Hippocampal formation (tissue), 2 donors: Measurements from ENCODE around the gene MPPED1.

Experiments used
- DNase-seq, 2 donors: peaks; one replicate each; lab custom pipeline; 2025; lab: John Stamatoyannopoulos, UW

MPPED1 gene, protein sequence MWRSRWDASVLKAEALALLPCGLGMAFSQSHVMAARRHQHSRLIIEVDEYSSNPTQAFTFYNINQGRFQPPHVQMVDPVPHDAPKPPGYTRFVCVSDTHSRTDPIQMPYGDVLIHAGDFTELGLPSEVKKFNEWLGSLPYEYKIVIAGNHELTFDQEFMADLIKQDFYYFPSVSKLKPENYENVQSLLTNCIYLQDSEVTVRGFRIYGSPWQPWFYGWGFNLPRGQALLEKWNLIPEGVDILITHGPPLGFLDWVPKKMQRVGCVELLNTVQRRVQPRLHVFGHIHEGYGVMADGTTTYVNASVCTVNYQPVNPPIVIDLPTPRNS

DNA sequence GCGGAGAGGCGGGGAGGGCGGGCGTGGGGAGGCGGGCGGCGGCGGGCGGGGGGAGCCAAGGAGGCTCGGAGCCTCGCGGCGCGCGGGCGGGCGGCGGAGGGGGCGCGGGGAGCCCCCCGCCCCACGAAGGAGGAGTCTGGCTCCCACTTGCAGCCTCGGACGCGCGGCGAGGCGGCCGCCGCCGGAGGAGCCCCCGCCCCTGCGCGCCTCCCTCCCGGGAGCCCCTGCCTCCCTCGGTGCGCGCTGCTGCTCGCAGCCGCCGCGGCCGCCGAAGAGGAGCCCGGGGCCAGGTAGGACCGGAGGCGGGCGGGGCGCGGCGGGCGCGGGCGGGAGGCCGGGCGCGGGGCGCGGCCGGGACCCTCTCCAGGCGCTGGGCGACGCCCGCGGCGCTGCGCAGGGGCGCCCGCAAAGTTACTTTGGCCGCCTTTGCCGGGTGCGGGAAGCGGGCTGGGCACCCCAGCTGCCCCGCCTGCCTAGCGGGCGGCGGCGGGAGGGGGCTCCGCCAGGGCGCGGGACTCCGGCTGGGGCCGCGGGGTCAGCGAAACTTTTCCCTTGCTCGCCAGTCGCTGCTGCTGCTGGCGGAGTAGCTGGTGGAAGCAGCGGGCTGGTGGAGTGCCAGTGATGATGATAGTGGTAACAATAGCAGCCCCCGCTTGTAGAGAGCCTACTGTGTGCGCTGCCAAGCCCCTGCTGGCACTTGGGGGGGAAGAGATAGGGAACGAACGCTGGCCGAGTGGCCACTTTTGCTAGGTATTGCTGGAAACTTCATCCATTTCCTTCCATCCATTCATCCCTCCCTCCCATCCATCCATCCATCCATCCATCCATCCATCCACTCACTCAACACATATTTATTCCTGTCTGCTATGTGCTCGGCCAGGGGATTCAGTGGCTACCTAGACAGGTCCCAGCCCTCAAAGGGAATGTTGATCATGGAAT lies at the start of gene MPPED1:
Gene MPPED1, plus strand, starts transcription at position 146 of the 939 bp plus-strand sequence. CDS start 12,972 bp downstream, outside the sequence.
- no peak for DNase-seq

DNA sequence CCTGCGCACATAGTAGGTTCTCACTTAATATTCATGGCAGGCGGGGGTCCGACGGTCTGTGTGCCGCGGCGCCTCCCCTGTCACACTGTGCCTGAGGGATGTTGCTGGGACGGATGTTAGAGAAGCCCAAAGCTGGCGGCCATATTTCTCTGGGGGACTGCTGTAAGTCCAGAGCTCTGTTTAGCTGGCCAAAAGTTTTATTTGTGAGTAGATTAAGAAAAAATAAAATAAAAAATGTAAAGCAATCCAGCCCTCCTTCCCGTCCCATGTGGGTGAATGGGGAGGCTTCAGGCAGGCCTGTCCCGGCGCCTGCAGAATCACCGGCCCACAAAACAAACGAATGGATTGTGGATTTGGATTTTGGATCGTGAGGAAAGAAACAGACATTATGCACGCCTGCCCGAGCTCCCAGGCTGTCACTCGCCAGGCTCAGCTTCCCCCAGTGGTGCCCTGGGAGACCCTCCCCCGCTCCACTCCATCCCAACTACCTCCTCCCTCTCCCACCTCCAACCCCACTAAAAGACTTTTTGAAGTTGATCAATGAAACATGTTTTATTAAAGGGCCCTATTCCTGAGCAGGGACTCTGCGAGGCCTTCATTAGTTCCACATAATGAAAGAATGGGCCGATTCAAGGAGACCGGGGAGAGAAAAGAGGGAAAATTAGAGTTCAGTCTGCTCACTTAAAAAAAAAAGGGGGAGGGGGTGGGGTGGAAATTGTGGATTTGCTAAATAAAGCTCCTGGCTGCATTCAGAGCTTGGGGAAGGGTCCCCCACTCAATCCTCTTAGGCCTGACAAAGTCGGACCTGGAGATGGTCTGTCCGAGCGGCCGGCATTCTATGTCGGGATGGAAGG lies 48.3 kb upstream of the MPPED1 start:
- no peak for DNase-seq

DNA sequence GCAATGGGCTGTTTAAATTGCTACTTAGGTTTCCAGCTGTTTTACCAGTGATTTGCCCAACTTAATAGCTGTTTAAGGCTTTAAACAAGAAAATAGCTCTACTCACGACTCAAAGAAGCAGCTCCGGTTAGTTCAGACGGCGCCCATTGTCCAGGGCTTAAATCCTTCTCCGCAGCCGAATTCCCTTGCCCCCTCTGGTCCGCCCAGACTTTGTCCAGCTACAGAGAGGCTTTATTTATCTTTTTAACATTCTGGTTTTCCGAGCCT lies 47.7 kb upstream of the MPPED1 start:
- no peak for DNase-seq

DNA sequence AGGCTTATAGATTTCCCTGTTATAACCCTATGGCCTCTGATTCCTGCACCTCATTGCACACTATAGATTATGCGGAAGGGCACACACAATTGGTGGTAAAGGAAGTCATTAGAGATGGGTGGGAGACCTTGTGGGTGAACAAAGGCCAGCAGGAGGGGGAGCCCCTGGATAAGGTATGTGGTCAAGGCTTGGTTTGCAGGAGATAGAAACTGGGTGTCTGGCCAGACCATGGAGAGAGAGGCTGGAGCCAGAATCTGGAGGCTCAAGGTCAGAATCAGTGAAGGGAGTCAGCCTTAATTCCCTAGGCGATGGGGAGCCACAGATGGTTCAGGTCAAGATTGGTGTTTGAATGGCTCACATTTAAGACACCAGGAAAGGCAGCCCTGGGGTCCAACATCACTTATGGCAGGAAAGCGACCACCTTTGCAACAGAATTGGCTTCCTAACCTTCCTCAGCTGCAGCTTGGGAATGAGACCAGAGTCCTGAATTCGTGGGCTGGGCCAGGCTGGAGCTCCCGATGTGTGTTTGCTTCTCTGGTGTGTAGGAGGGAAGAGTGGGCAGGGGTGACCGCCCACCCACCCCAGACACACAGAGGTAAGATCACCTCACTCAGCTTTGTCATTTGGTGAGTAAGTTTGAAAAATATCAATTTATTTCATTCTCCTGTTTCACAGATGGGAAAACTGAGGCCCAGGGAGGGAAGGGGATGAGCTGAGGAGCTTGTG lies 45.9 kb upstream of the MPPED1 start:
- no peak for DNase-seq

DNA sequence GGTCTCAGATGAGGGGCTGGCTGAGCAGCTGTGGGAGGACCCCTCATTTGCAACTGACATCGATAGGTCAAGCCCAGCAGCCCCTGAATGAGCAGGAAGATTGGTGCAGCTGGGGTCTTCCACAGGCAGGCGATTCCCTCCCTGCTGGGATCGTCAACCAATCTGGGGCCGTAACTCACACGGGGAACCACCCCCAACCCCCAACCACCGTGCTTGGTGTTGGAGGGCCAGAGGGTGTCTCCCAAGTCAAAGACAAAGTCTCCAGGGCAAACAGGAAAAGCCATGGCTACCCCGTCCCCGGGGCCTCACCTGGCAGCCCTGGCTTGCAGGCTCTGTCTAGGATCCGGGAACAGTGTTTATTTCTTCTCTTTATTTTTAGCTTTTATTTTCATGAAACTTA lies 41.8 kb upstream of the MPPED1 start:
- DNase-seq = no peak

DNA sequence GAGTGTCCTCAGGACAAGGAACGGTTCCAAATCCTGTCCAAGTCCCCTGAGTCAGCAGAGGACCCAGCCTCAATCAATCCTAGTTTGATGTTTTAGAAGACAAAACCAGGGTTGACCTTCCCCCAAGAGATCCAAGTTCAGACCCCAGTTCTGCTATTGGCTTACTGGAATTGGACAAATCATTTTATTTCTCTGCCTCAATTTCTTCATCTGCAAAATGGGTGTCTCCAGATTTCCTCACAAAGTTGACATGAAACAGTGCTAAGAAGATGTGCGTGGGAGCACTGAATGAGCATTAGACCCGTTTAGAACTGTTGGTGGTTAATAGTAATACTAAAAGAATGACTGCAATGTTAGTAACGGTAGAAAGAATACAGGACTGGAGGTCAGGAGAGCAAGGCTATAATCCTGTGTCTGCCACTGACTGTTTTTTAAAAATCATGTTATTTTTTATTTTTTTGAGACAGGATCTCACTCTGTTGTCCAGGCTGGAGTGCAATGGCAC lies 35.8 kb upstream of the MPPED1 start:
- DNase-seq = no peak

DNA sequence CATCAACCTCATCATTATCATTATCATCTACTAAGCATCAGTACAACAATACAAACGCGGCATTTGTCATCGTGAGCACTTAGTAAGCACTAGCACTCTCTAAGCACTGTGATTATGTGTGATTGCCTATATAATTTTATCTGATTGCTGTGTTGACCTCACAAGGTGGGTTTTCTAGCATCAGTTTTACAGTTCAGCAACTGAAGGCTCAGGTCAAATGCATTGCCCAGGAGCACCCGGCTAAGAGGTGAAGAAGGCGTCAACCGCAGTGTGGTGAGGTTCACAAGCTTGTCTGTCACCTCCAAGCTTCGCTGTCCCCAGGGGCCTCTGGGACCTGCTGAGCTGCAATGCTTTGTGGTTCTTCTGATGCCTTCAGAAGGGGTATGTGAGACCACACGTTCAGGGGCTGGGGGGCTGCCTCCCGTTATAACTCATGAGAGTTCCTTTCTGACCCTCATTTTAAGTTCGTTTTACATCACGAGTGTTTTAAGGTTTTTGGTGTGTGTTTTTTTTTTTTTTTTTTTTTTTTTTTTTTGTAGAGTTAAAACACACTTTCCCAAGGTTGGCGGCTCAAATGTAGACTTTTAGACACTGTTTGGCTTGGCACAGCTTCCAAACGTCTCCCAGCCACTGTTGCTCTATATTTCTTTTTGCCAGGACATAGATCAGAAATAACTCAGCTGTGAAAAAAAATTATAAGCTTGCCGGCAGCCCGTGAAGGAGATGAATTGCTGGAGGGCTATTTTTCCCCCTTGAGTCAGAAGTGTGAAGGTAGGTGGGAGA lies 34.9 kb upstream of the MPPED1 start:
- DNase-seq = no peak

DNA sequence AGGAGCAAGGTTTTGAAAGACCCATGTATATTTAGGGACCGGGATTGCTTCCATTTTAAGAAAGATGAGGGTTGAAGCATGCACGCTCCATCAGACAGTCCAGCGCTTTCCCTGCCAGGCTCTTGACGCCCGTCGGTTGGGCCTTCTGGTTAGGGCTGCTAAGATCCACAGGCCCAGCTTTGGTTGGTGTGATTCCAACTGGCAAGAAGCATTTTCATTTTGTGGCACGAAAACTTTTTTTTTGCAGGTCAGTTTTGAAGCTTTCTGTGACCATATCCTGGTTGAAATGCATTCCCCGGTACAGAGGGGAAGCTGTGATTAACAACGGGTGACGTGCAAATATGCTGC lies 34.3 kb upstream of the MPPED1 start:
- DNase-seq = no peak

DNA sequence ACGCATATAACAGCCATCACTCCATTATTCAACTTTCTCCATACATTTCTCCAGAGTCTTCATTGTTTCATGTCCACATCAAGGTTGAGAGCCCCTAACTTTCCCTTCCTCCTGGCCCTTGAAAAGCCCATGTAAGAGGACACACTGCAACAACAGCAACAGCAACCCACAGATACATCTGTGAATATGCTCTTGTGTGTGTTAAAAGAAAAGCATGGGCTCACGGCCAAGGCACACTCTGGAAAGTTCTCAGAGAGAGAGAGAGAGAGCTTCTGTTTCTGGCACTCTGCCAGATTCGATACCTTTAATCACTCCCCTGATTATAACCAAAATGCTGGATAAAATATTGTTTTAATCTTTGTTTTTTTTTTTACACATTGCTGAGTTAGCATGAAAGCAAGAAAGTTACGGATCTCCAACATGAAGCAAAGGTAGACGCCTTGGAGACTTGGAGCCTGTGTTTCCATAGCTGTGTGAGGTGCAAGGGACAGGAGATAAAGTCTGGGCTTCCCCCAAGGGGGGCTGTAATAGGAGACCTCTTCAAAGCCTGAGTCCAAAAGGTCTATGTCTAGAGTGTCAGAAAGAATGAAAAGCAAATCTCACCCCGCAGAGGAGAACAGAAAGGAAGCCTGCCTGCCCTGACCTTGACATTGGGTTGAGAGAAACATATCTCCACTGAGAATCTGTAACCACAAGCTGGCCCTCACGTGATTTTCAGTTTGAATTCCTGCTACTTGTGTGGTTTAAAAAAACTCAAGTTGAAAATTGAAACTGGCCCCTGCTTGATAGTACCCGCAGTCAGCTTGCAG lies 33.7 kb upstream of the MPPED1 start:
- no peak for DNase-seq

DNA sequence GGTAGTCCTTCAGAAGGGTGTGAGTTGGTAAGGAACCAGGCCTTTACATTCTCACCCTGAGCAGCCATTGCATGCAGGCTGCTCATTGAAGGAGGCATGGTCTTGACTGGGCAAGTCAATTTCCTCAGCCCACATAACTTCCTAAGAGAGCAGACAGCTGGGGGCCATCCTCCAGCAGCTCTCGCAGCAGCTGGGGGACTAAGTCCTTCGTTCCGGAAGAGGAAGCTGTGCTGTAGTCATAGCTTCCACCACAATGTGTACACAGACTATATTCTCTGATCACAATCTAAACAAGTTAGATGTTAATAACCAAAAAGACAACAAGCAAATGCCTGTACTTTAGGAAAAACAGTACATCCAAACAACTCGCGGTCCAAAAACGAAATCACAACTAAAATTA lies 30.1 kb upstream of the MPPED1 start:
- DNase-seq = no peak

DNA sequence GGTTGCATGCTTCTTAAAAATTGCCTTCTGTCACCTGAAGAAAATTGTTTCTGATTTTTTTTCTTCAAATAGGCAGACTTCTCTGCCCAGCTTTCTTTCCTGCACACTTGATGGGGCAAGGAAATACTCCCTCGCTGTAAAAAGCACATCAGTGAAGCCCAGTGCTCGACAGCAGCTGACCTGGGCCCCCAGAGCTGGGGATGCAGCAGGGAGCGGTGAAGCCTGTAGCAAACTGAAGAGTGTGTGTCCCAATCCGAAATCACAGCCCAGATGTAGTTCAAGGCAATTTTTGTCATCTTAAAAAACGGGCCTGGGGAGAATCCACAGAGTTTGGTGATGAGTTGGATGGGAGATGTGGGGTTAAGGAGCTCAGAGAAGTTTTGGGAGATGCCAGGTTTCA lies 27.0 kb upstream of the MPPED1 start:
- no peak for DNase-seq

DNA sequence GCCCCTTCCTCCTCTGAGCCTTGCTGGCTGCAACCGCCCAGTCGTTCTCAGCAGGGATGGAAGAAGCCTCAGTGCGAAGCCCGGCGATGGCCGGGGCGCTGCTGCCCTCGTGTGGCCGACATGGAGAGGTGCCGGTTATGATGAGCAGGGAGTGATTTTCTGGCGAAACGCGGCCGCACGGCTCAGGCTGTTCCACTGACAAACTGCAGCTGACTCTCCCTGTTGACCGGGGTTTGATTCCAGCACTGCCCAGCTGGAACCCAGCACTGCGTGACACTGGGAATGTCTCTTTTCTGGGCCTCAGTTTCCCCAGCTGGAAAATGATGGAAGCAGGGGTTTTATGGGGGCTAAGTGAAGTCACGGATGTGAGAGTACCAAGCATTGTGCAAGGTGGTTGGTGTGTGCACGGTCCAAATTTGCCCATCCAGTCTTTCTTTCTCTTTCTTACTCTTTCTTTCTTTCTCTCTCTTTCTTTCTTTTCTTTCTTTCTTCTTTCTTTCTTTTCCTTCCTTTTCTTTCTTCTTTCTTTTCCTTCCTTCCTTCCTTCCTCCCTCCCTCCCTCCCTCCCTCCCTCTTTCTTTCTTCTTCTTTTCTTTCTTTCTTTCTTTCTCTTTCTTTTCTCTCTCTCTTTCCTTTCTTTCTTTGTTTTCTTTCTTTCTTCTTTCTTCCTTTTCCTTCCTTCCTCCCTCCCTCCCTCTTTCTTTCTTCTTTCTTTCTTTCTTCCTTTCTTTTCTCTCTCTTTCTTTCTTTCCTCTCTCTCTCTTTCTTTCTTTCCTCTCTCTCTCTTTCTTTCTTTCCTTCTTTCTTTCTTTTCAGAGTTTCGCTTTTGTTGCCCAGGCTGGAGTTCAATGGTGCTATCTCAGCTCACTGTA lies 25.8 kb upstream of the MPPED1 start:
- peak; percentile 66 to 69 for DNase-seq

DNA sequence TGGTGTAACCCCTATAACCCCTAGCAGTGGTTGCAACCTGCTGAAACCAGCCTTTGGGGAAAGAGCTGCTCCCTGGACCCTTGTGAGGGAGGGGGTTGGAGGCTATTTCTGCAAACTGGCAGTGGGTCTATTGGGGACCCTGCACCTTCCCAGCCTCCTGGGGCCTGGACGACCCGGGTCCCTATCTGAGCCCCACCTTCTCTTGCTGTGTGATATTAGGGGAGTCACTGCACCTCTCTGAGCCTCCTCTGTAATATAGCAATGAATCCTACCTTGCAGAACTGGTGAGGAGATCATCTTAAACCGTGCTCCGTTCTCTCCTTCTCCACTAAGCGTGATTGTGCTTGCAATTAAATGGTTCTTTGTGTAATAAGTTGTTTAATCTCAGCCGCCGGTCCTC lies 24.0 kb upstream of the MPPED1 start:
- no peak for DNase-seq

DNA sequence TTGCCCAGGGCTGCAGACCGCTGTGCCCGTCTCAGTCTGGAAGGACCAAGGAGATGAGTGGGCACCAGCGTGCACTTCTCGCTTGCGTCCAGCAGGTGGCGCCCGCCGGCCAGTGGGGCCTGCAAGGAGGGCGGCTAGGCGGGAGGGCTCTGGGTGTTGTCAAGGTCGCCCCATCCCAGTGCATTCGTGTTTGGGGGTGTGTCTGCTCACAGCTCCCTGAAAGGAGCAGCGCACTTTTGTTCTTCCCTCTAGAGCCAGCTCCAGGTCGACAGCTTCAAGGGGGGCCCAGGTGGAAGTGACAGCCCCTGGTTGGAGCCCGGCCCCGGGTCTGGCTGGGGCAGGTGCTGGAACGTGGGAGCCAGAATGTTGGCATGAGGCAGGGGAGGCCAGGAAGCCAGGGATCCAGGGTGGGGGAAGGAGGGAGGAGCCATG lies 23.4 kb upstream of the MPPED1 start:
- peak; percentile 12 to 51 for DNase-seq

DNA sequence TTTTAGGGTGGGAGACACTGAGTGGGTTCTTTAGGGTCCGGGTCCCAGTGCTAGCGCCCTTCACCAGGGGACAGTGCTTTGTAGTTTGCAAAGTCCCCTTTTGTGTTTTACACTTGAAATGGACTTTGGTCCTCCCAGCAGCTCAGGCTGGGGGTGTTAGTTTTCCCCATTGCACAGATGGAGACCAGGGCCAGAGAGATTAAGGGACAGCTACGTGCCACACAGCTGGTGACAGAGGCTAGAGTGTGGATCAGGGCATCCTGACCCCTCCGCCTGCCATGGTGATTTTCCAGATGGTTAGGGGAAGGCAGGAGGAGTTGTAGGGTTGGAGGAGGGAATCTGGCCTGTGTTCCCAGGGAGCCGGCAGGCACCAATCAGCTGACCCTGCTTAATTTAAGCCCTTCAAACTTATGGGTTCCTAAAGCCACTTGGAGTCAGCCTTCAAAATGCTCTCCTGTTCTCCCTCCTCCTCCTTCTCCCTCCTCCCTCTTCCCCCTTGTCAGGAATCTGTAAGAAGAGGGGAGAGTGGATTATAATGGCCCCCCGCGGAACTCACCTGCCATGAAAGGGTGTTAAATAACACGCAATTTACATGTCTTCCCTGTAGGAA lies 22.5 kb upstream of the MPPED1 start:
- no peak for DNase-seq

DNA sequence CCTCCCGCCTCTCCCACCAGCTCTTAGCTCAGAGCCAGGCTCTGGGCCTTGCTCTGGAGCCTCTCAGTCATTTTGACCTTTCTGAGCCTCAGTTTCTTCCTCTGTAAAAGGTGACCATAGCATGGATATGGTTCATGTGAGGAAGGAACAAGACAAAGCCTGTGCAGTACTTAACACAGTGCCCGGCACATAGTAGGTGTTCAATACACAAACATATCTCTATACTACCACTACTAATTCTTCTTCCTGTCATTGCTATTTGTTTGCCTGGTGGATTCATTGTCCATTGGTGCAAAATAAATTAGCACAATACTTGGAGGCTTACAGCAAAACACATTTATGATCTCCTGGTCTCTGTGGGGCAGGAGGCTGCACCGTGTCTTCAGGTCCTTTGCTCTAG lies 21.6 kb upstream of the MPPED1 start:
- DNase-seq = no peak

DNA sequence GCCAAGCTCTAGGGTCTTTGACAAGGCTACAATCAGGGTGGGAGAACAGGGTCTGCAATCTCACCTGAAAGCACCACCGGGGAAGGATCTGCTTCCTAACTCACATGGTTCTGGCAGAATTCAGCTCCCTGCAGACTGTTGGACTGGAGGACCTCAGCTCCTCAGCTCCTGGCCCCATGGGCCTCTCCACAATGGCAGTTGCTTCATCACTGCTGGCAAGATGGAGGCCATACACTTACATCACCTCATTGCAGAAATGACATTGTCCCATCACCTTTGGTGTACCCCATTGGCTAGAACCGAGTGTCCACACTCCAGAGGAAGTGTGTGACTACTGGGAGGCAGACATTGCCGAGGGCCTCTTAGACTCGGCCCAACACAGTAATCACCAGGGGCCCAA lies 20.9 kb upstream of the MPPED1 start:
- DNase-seq = no peak

DNA sequence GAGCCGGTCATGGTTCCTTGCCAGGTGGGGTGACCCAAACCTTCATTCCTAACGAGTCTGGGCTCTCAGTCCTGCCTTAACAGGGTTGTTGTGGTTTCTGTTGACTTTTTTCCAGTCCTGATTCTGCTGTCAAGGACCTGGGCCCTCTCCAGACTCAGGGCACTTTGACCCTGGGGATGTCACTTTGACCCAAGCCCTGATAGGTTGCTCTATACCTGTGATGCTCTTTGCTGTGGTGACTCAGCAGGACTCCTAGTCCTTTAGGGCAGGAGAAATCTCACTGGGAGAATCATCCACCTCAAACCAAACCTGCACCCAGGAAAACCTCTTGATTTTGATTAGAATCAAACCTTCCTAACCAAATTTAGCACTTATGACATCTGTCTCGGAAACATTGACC lies 20.5 kb upstream of the MPPED1 start:
- no peak for DNase-seq
